Right kidney (tissue), 1 donor: ENCODE measurements around the gene HSPA2.
"Not testable (repeated sequence)": the region's sequence is repeated elsewhere in the genome, so short reads cannot be mapped to it uniquely, and the experiment has no call there.

ENCODE experiments used
- DNase-seq: peaks from one replicate; pipeline ENCODE4 v3.0.0-alpha.2; 2016

HSPA2 gene

GRCh38 chr14:64556526-64556925 is 16.0 kb downstream of the HSPA2 start:
- DNase-seq, result no peak

- DNase-seq, result not testable (repeated sequence)
Measured at GRCh38 chr14:64558216-64558615, 17.7 kb downstream of the HSPA2 start.

GRCh38 chr14:64561631-64562030 is 21.1 kb downstream of the HSPA2 start:
- DNase-seq, result no peak

- DNase-seq, result no peak
Measured at GRCh38 chr14:64562436-64562835, 21.9 kb downstream of the HSPA2 start.

- no peak for DNase-seq
Measured at GRCh38 chr14:64563696-64564095, 23.2 kb downstream of the HSPA2 start.

GRCh38 chr14:64566651-64567122 is 26.1 kb downstream of the HSPA2 start:
- no peak for DNase-seq

GRCh38 chr14:64569138-64569631 is 28.6 kb downstream of the HSPA2 start:
- DNase-seq, result no peak

GRCh38 chr14:64569646-64570045 is 29.1 kb downstream of the HSPA2 start:
- not testable (repeated sequence) for DNase-seq

GRCh38 chr14:64572386-64573104 is 32.0 kb downstream of the HSPA2 start:
- no peak for DNase-seq

- no peak for DNase-seq
Measured at GRCh38 chr14:64573109-64573508, 32.6 kb downstream of the HSPA2 start.

- DNase-seq, result no peak
Measured at GRCh38 chr14:64574371-64575107, 34.0 kb downstream of the HSPA2 start.

- no peak for DNase-seq
Measured at GRCh38 chr14:64577211-64577610, 36.7 kb downstream of the HSPA2 start.

- no peak for DNase-seq
Measured at GRCh38 chr14:64580467-64580866, 39.9 kb downstream of the HSPA2 start.

GRCh38 chr14:64581363-64581762 is 40.8 kb downstream of the HSPA2 start:
- no peak for DNase-seq

GRCh38 chr14:64581817-64582216 is 41.3 kb downstream of the HSPA2 start:
- no peak for DNase-seq

GRCh38 chr14:64584190-64584589 is 43.6 kb downstream of the HSPA2 start:
- no peak for DNase-seq

- DNase-seq, result no peak
Measured at GRCh38 chr14:64591809-64592208, 51.3 kb downstream of the HSPA2 start.
